SK-N-SH treated with all-trans-retinoic acid at 6 μM for 48 hours (cell line): ENCODE data around the gene GNPTG.

Experiments
- ATAC-seq: fragments of 200-7000 bp; cut with Tn5 transposase; 3 replicates; pipeline ENCODE4 v1.9.1; 2020; ENCODE audit warnings: mild to moderate bottlenecking, moderate library complexity
- ARNTL ChIP-seq: fragments of 450-650 bp; formaldehyde crosslinking; IDR thresholded peaks from 2 replicates; pipeline ENCODE4 v1.5.0; 2020; ENCODE audit warnings: low read depth, mild to moderate bottlenecking, moderate library complexity, borderline replicate concordance
- CREB5 ChIP-seq: fragments of 250-450 bp; sonication (Bioruptor Pico); IDR thresholded peaks from 2 replicates; pipeline ENCODE4 v1.5.1; 2020; ENCODE audit warnings: low read depth, mild to moderate bottlenecking, moderate library complexity
- CSDC2 ChIP-seq: fragments of 250-450 bp; sonication (Bioruptor Pico); IDR thresholded peaks from 2 replicates; pipeline ENCODE4 v1.5.0; 2020; ENCODE audit warnings: mild to moderate bottlenecking, moderate library complexity
- CSRNP3 ChIP-seq: fragments of 250-450 bp; sonication (Bioruptor Pico); IDR thresholded peaks from 2 replicates; pipeline ENCODE4 v1.5.1; 2021; ENCODE audit warnings: mild to moderate bottlenecking, moderate library complexity
- ESRRG ChIP-seq: fragments of 250-450 bp; sonication (Bioruptor Pico); IDR thresholded peaks from 2 replicates; pipeline ENCODE4 v1.6.1; 2021; ENCODE audit warnings: mild to moderate bottlenecking
- GLIS3 ChIP-seq: fragments of 250-450 bp; sonication (Bioruptor Pico); IDR thresholded peaks from 2 replicates; pipeline ENCODE4 v1.5.0; 2020; ENCODE audit warnings: mild to moderate bottlenecking, moderate library complexity
- OSR1 ChIP-seq: fragments of 250-450 bp; sonication (Bioruptor Pico); IDR thresholded peaks from 2 replicates; pipeline ENCODE4 v1.8.0; 2022; ENCODE audit warnings: moderate library complexity, mild to moderate bottlenecking, inconsistent platforms
- PATZ1 ChIP-seq: fragments of 250-450 bp; sonication (Bioruptor Pico); IDR thresholded peaks from 2 replicates; pipeline ENCODE4 v1.8.0; 2020; ENCODE audit warnings: mild to moderate bottlenecking, moderate library complexity, borderline replicate concordance
- POU6F1 ChIP-seq: fragments of 250-450 bp; sonication (Bioruptor Pico); IDR thresholded peaks from 2 replicates; pipeline ENCODE4 v1.8.0; 2021; ENCODE audit warnings: low read depth, mild to moderate bottlenecking, moderate library complexity, borderline replicate concordance
- PPARA ChIP-seq: fragments of 250-450 bp; sonication (Bioruptor Pico); IDR thresholded peaks from 2 replicates; pipeline ENCODE4 v1.5.0; 2020; ENCODE audit warnings: mild to moderate bottlenecking, borderline replicate concordance
- RARB ChIP-seq: fragments of 250-450 bp; sonication (Bioruptor Pico); IDR thresholded peaks from 2 replicates; pipeline ENCODE4 v1.8.0; 2021; ENCODE audit warnings: mild to moderate bottlenecking, moderate library complexity
- SNAI2 ChIP-seq: fragments of 250-450 bp; sonication (Bioruptor Pico); IDR thresholded peaks from 2 replicates; pipeline ENCODE4 v1.5.0; 2020; ENCODE audit warnings: mild to moderate bottlenecking, moderate library complexity
- TCF4 ChIP-seq: fragments of 250-450 bp; sonication (Bioruptor Pico); IDR thresholded peaks from 2 replicates; pipeline ENCODE4 v1.8.0; 2021; ENCODE audit warnings: mild to moderate bottlenecking, moderate library complexity, borderline replicate concordance
- TOX ChIP-seq: fragments of 250-450 bp; sonication (Bioruptor Pico); IDR thresholded peaks from 2 replicates; pipeline ENCODE4 v1.8.0; 2021; ENCODE audit warnings: mild to moderate bottlenecking, moderate library complexity, borderline replicate concordance
- TSHZ2 ChIP-seq: fragments of 250-450 bp; sonication (Bioruptor Pico); IDR thresholded peaks from 2 replicates; pipeline ENCODE4 v1.5.0; 2020; ENCODE audit warnings: mild to moderate bottlenecking, moderate library complexity
- ZC3H10 ChIP-seq: fragments of 250-450 bp; sonication (Bioruptor Pico); IDR thresholded peaks from 2 replicates; pipeline ENCODE4 v1.5.1; 2021; ENCODE audit warnings: mild to moderate bottlenecking, moderate library complexity
- ZFP3 ChIP-seq: fragments of 250-450 bp; sonication (Bioruptor Pico); IDR thresholded peaks from 2 replicates; pipeline ENCODE4 v1.5.0; 2020; ENCODE audit warnings: mild to moderate bottlenecking, moderate library complexity
- ZFP30 ChIP-seq: fragments of 450-650 bp; formaldehyde crosslinking; IDR thresholded peaks from 2 replicates; pipeline ENCODE4 v1.5.0; 2022; ENCODE audit warnings: mild to moderate bottlenecking, moderate library complexity
- ZNF565 ChIP-seq: fragments of 450-650 bp; formaldehyde crosslinking; conservative IDR thresholded peaks from 2 replicates; pipeline ENCODE4 v1.5.0; 2020; ENCODE audit warnings: low read depth, mild to moderate bottlenecking, moderate library complexity
- ZNF70 ChIP-seq: fragments of 450-650 bp; formaldehyde crosslinking; IDR thresholded peaks from 2 replicates; pipeline ENCODE4 v1.5.0; 2020; ENCODE audit warnings: mild to moderate bottlenecking, moderate library complexity
- ZNF8 ChIP-seq: fragments of 450-650 bp; formaldehyde crosslinking; IDR thresholded peaks from 2 replicates; pipeline ENCODE4 v1.5.0; 2020; ENCODE audit warnings: mild to moderate bottlenecking, moderate library complexity

Gene GNPTG

GRCh38 chr16:1397779-1398178 lies 46.0 kb downstream of the GNPTG start:
- TF ChIP-seq ESRRG: no peak
- TF ChIP-seq ZNF565 (CRISPR knock-in tag): no peak
- no peak for TF ChIP-seq ZNF8 (CRISPR knock-in tag)
- no peak for TF ChIP-seq ZFP30 (CRISPR knock-in tag)
- no peak for TF ChIP-seq ARNTL (CRISPR knock-in tag)
- TF ChIP-seq PATZ1: no peak
- TF ChIP-seq ZFP3 (CRISPR knock-in tag): no peak
- no peak for TF ChIP-seq TOX (CRISPR knock-in tag)
- TF ChIP-seq CSRNP3: no peak
- no peak for TF ChIP-seq ZC3H10 (CRISPR knock-in tag)
- no peak for TF ChIP-seq PPARA (CRISPR knock-in tag)
- no peak for TF ChIP-seq CREB5 (CRISPR knock-in tag)
- TF ChIP-seq GLIS3 (CRISPR knock-in tag): no peak
- no peak for TF ChIP-seq TSHZ2 (CRISPR knock-in tag)
- no peak for TF ChIP-seq RARB (CRISPR knock-in tag)
- no peak for TF ChIP-seq SNAI2
- no peak for TF ChIP-seq TCF4 (CRISPR knock-in tag)
- no peak for TF ChIP-seq CSDC2 (CRISPR knock-in tag)
- TF ChIP-seq OSR1 (CRISPR knock-in tag): no peak
- ATAC-seq: no peak

- no peak for ATAC-seq
- no peak for TF ChIP-seq ZC3H10 (CRISPR knock-in tag)
- TF ChIP-seq CSRNP3: no peak
- no peak for TF ChIP-seq ZFP3 (CRISPR knock-in tag)
- TF ChIP-seq TCF4 (CRISPR knock-in tag): no peak
- no peak for TF ChIP-seq PPARA (CRISPR knock-in tag)
These were observed 46.6 kb downstream of the GNPTG start for GRCh38 chr16:1398351-1398750.

- ATAC-seq: no peak
- TF ChIP-seq ZFP3 (CRISPR knock-in tag): no peak
- TF ChIP-seq TSHZ2 (CRISPR knock-in tag): no peak
- TF ChIP-seq GLIS3 (CRISPR knock-in tag): no peak
- no peak for TF ChIP-seq CSRNP3
- TF ChIP-seq ZFP30 (CRISPR knock-in tag): no peak
- no peak for TF ChIP-seq ARNTL (CRISPR knock-in tag)
- TF ChIP-seq TOX (CRISPR knock-in tag): no peak
- TF ChIP-seq ZNF8 (CRISPR knock-in tag): no peak
- TF ChIP-seq ZNF70: no peak
- TF ChIP-seq POU6F1 (CRISPR knock-in tag): no peak
These were observed 47.3 kb downstream of the GNPTG start for GRCh38 chr16:1398826-1399581.
